ENCODE measurements around the gene PTPRM. TPM values are rescaled to one million over a fixed set of nuclear protein-coding genes. Genes with fewer than 3 reads are reported as not detected.

PTPRM gene
- total RNA-seq, 1 donor from 2014 or later, result 1.00 TPM

DNA sequence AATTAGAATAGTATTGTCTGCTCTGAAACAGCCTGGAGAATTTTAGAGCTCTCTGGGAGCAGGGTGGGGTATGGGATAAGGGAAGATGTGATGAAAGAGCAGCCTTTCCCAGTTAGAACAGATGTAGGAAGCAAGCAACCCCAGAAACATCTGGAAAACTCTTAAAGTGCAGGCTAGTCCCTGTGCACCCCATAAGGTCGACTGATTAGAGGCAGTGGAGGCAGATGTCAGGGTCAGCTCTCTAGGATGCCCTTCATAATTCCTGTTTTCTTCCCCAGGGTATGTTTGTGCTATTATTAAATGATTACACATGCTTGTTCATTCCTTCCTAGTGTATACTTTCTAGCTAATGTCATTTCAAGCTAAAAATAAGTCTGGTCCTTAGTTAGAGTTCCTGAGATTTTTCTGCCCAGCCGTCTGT is 41.7 kb downstream of the PTPRM start:
- H3K9me3 Mint-ChIP-seq, result no peaks in the 10 kb centered on the region
- TF ChIP-seq, protein P1, sequence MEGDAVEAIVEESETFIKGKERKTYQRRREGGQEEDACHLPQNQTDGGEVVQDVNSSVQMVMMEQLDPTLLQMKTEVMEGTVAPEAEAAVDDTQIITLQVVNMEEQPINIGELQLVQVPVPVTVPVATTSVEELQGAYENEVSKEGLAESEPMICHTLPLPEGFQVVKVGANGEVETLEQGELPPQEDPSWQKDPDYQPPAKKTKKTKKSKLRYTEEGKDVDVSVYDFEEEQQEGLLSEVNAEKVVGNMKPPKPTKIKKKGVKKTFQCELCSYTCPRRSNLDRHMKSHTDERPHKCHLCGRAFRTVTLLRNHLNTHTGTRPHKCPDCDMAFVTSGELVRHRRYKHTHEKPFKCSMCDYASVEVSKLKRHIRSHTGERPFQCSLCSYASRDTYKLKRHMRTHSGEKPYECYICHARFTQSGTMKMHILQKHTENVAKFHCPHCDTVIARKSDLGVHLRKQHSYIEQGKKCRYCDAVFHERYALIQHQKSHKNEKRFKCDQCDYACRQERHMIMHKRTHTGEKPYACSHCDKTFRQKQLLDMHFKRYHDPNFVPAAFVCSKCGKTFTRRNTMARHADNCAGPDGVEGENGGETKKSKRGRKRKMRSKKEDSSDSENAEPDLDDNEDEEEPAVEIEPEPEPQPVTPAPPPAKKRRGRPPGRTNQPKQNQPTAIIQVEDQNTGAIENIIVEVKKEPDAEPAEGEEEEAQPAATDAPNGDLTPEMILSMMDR (IDR thresholded peaks at IDR 0.05), result no peak
- intact Hi-C loops (cut with micrococcal nuclease), result no loop called here
- ATAC-seq (ENCODE audit: low read depth), result no peak
- H3K27ac Mint-ChIP-seq, result no peak overlapping the region
- H3K36me3 Mint-ChIP-seq (ENCODE audit: low read depth), result no peaks in the 10 kb centered on the region
- DNase-seq, result no peak
- CTCF ChIA-PET, result no interaction called here
- POLR2A ChIA-PET, result no interaction called here
- H3K4me1 Mint-ChIP-seq, result no peaks in the 10 kb centered on the region
- H3K4me3 Mint-ChIP-seq, result no peak overlapping the region
- H3K27me3 Mint-ChIP-seq, result no peaks in the 10 kb centered on the region

DNA sequence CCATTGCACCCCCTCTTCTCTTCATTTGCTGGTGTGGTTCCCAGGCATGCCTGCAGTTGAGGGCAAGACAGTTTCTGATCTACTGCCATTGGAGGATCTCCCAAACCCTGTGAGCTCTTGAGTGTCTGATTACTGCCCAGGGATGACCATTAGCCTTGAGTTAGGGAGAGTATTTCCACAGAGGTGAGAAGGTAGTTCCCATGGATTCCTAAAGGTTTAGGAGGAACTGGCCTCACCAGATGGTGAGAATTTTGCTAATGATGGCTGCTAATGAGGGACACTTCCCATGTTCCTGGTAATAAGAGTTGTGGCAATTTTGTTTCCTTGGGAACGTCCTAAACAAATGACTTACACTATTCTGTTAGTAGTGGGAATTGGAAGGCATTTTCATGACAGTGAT is 42.5 kb downstream of the PTPRM start:
- no peaks in the 10 kb centered on the region for H3K9me3 Mint-ChIP-seq
- no peaks in the 10 kb centered on the region for H3K4me1 Mint-ChIP-seq
- intact Hi-C loops (cut with micrococcal nuclease), result no loop called here
- no peak overlapping the region for H3K4me3 Mint-ChIP-seq
- DNase-seq, result no peak
- no peaks in the 10 kb centered on the region for H3K27me3 Mint-ChIP-seq
- H3K27ac Mint-ChIP-seq, result no peak overlapping the region
- TF ChIP-seq, protein P1 (IDR thresholded peaks at IDR 0.05), result no peak
- H3K36me3 Mint-ChIP-seq (ENCODE audit: low read depth), result no peaks in the 10 kb centered on the region
- no peak for ATAC-seq (ENCODE audit: low read depth)
- ChIA-PET POLR2A (no interaction called here), CTCF (no interaction called here)

DNA sequence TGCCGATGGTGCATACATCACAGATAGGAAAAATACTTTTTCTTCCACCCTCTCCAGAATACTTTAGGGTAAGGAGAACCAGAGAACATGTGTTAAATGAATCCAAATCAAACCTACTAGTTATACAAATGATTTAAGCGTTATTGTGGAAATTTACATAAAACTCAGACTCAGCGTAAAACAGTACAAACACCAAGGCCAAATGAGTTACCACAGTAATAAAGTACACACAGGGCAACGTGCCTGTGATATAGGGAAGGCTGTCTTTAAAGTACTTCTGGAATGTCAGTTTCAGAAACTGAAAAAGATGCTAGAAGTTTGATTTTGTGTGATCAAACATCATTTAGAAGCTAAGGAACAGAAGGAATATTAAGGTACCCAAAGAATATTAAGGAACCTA is 46.9 kb downstream of the PTPRM start:
- no peak for DNase-seq
- ChIA-PET POLR2A (no interaction called here), CTCF (no interaction called here)
- Mint-ChIP-seq H3K27ac (no peak overlapping the region), H3K36me3 (ENCODE audit: low read depth) (no peaks in the 10 kb centered on the region), H3K27me3 (no peaks in the 10 kb centered on the region), H3K4me1 (no peaks in the 10 kb centered on the region), H3K4me3 (no peak overlapping the region), H3K9me3 (no peaks in the 10 kb centered on the region)
- intact Hi-C loops (cut with micrococcal nuclease), result no loop called here
- TF ChIP-seq, protein P1 (IDR thresholded peaks at IDR 0.05), result no peak
- ATAC-seq (ENCODE audit: low read depth), result no peak

DNA sequence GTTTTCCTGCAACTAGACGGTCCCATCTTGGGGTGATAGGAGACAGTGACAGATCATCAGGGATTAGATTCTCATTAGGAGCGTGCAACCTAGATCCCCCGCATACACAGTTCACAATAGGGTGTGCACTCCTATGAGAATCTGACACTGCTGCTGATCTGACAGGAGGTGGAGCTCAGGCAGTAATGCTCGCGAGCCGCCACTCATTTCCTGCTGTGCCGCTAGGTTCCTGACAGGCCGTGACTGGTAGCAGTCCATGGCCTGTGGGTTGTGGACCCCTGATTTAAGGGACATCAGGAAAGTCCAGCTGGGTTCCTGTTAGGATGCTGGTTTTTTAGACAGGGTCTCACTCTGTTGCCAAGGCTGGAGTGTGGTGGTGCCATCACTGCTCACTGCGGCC is 48.7 kb downstream of the PTPRM start:
- H3K27ac Mint-ChIP-seq, result no peak overlapping the region
- no peak for ATAC-seq (ENCODE audit: low read depth)
- POLR2A ChIA-PET, result no interaction called here

DNA sequence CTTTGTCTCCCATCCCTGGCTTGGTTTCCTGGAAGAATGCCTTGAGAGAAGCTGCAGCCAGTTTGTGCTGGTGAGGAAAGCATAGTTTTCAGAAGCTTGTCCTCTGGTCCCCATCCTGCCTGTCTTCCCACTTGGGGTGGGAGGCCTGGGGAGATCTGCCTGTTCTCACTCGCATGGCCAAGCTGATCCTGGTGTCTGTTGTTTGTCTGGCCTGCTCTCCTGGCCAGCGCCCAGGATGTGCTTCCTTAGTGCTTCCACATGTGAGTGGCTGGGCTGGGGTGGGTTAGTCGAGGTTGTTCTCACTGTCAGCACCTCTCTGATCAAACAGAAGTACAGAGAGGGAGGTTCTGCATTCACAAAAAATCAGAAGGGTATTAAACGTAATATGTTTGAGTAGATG is 49.5 kb downstream of the PTPRM start:
- TF ChIP-seq, protein P1 (IDR thresholded peaks at IDR 0.05), result no peak
- Mint-ChIP-seq H3K27ac (no peak overlapping the region), H3K4me1 (no peaks in the 10 kb centered on the region), H3K9me3 (no peaks in the 10 kb centered on the region), H3K27me3 (no peaks in the 10 kb centered on the region), H3K4me3 (no peak overlapping the region), H3K36me3 (ENCODE audit: low read depth) (no peaks in the 10 kb centered on the region)
- ChIA-PET POLR2A (no interaction called here), CTCF (no interaction called here)
- DNase-seq, result no peak
- intact Hi-C loops (cut with micrococcal nuclease), result no loop called here
- ATAC-seq (ENCODE audit: low read depth), result no peak

More for the DNA sequence above, 48.7 kb downstream of the PTPRM start:
- H3K4me3 Mint-ChIP-seq, result no peak overlapping the region
- no peaks in the 10 kb centered on the region for H3K27me3 Mint-ChIP-seq
- intact Hi-C loops (cut with micrococcal nuclease), result no loop called here
- TF ChIP-seq, protein P1 (IDR thresholded peaks at IDR 0.05), result no peak
- no peaks in the 10 kb centered on the region for H3K36me3 Mint-ChIP-seq (ENCODE audit: low read depth)
- no peak for DNase-seq
- no peaks in the 10 kb centered on the region for H3K9me3 Mint-ChIP-seq
- no peaks in the 10 kb centered on the region for H3K4me1 Mint-ChIP-seq
- CTCF ChIA-PET, result no interaction called here

Measured in activated B cell treated with CpG ODN at 0.5 μM for 24 hours (primary cell).